ENCODE measurements around the gene PRDM8. TPM values are rescaled to one million over a fixed set of nuclear protein-coding genes. Genes with fewer than 3 reads are reported as not detected.

Gene PRDM8
- total RNA-seq, 2 donors from 2014 or later: 26.6 to 58.0 TPM

DNA sequence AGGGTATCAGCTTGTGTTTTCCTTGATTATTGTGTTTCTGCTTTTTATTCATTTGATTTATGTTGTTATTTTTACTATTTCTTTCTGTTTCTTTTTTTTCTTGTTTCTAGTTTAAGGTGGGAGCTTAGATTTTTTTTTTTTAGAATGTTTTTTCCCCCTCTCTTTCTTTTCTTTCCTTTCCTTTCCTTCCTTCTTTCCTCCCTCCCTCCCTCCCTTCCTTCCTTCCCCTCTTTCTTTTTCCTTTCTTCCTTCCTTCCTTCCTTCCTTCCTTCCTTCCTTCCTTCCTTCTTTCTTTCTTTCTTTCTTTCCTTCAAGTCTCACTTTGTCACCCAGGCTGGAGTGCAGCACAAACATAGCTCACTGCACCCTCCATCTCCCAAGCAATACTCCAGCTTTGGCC lies 31.4 kb upstream of the PRDM8 start:
- H3K4me3 ChIP-seq: no peak overlapping the region
- no peaks in the 10 kb centered on the region for H3K9me3 ChIP-seq
- H3K27me3 ChIP-seq (replicated peaks; ENCODE audit: insufficient read depth): no peaks in the 10 kb centered on the region
- H3K4me1 ChIP-seq (replicated peaks): no peaks in the 10 kb centered on the region
- no peaks in the 10 kb centered on the region for H3K36me3 ChIP-seq
- no peak overlapping the region for H3K27ac ChIP-seq
- no peak for DNase-seq (ENCODE audit: low spot score)
- intact Hi-C loops (cut with DNase I): no loop called here
- no peak for TF ChIP-seq POLR2AphosphoS5 (IDR thresholded peaks at IDR 0.05)
- no peak for TF ChIP-seq POLR2A (IDR thresholded peaks at IDR 0.05)
- TF ChIP-seq, protein P1, sequence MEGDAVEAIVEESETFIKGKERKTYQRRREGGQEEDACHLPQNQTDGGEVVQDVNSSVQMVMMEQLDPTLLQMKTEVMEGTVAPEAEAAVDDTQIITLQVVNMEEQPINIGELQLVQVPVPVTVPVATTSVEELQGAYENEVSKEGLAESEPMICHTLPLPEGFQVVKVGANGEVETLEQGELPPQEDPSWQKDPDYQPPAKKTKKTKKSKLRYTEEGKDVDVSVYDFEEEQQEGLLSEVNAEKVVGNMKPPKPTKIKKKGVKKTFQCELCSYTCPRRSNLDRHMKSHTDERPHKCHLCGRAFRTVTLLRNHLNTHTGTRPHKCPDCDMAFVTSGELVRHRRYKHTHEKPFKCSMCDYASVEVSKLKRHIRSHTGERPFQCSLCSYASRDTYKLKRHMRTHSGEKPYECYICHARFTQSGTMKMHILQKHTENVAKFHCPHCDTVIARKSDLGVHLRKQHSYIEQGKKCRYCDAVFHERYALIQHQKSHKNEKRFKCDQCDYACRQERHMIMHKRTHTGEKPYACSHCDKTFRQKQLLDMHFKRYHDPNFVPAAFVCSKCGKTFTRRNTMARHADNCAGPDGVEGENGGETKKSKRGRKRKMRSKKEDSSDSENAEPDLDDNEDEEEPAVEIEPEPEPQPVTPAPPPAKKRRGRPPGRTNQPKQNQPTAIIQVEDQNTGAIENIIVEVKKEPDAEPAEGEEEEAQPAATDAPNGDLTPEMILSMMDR (IDR thresholded peaks at IDR 0.05): no peak

DNA sequence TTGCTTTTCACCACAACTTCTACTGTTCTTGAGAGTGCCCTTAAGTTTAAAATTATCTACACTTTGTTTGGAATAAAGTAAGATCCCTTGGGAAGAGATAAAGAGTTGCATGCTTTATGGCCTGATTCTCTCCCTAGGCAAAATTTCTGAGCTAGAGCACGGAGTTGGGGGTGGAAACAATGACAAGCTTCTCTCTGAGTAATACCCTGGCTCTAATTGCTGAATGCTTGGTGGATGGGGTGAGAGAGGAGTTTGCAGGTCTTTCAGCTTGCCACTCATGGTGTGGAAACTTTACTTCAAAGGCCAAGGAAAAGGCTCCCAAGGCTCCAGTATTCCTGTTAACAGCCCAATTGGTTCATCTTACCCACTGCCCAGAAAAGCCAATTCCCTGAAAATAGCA lies 26.1 kb upstream of the PRDM8 start:
- 69% methylated on average over 1 of the region's 1 CpG for WGBS
- TF ChIP-seq, protein P1 (IDR thresholded peaks at IDR 0.05): no peak
- TF ChIP-seq POLR2A (IDR thresholded peaks at IDR 0.05): no peak
- TF ChIP-seq POLR2AphosphoS5 (IDR thresholded peaks at IDR 0.05): no peak
- H3K27ac ChIP-seq: no peak overlapping the region
- intact Hi-C loops (cut with DNase I): no loop called here
- no peak overlapping the region for H3K4me3 ChIP-seq
- no peaks in the 10 kb centered on the region for H3K4me1 ChIP-seq (replicated peaks)
- H3K9me3 ChIP-seq: no peaks in the 10 kb centered on the region
- DNase-seq (ENCODE audit: low spot score): no peak
- H3K36me3 ChIP-seq: no peaks in the 10 kb centered on the region
- H3K27me3 ChIP-seq (replicated peaks; ENCODE audit: insufficient read depth): no peaks in the 10 kb centered on the region

DNA sequence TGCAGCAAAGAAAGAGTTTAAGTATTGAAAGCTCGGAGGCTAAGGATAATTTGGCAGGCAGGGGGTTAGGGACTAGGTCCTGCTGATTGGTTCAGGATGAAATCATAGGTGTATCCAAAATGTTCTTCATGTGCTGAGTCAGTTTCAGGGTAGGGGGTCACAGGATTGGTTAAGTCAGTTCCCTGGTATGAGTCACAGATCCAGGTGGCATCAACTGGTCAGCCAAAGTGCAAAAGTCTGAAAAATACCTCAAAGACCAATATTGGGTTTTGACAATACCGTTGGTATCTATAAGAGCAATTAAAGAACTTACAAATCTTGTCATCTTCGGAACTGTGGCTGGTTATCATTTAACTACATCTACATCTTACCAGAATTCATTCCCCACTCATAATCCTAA lies 25.6 kb upstream of the PRDM8 start:
- Histone ChIP-seq H3K27ac (no peak overlapping the region), H3K36me3 (no peaks in the 10 kb centered on the region), H3K27me3 (replicated peaks; ENCODE audit: insufficient read depth) (no peaks in the 10 kb centered on the region), H3K4me3 (no peak overlapping the region), H3K4me1 (replicated peaks) (no peaks in the 10 kb centered on the region), H3K9me3 (no peaks in the 10 kb centered on the region)
- no peak for DNase-seq (ENCODE audit: low spot score)
- intact Hi-C loops (cut with DNase I): no loop called here
- 67% methylated on average over 3 of the region's 3 CpGs for WGBS
- TF ChIP-seq POLR2A (IDR thresholded peaks at IDR 0.05): no peak
- TF ChIP-seq POLR2AphosphoS5 (IDR thresholded peaks at IDR 0.05): no peak
- TF ChIP-seq, protein P1 (IDR thresholded peaks at IDR 0.05): no peak

DNA sequence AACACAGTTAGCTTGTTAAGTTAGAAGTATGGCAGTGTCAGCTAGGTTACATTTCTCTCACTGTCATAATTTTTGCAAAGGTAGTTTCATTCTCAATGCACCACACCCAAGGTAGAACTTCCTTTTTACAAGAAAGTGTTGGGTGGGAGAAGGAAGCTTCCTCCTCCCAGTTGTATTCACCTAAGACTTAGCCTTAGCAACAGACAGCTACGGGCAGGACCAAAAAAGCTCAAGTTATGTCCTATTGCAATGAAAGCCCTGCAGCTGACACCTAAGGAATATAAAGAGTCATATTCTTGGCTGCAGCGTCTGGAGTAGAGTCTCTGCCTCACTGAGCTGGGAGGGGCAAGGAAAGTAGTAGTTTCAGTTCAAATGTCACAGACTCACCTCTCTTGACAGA lies 25.1 kb upstream of the PRDM8 start:
- WGBS: 45% methylated on average over 2 of the region's 2 CpGs
- intact Hi-C loops (cut with DNase I): no loop called here
- TF ChIP-seq POLR2AphosphoS5 (IDR thresholded peaks at IDR 0.05): no peak
- TF ChIP-seq POLR2A (IDR thresholded peaks at IDR 0.05): no peak
- TF ChIP-seq, protein P1 (IDR thresholded peaks at IDR 0.05): no peak
- Histone ChIP-seq H3K4me3 (no peak overlapping the region), H3K27ac (no peak overlapping the region), H3K9me3 (no peaks in the 10 kb centered on the region), H3K4me1 (replicated peaks) (no peaks in the 10 kb centered on the region), H3K36me3 (no peaks in the 10 kb centered on the region), H3K27me3 (replicated peaks; ENCODE audit: insufficient read depth) (no peaks in the 10 kb centered on the region)
- DNase-seq (ENCODE audit: low spot score): no peak

DNA sequence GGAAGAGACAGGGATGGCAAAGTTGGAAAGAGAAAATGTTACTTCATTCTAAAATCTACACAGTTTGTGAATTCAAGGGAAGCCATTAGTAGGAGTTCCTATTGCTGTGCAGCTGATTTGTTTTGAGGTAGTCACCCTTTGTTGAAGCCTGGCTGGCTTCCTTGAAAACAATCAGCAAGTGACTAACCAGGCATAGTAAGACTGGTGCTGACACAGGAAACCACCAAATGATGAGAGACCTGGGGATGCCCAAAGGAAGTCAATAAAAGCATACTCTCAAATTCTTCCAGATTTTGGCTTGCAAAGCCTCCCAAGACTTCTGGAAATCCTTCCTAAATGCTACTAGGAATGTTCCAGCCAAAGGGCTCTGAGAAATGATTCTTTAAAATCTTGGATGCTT lies 23.9 kb upstream of the PRDM8 start:
- Histone ChIP-seq H3K27ac (no peak overlapping the region), H3K27me3 (replicated peaks; ENCODE audit: insufficient read depth) (no peaks in the 10 kb centered on the region), H3K36me3 (no peaks in the 10 kb centered on the region), H3K9me3 (no peaks in the 10 kb centered on the region), H3K4me1 (replicated peaks) (no peaks in the 10 kb centered on the region), H3K4me3 (no peak overlapping the region)
- DNase-seq (ENCODE audit: low spot score): no peak
- no peak for TF ChIP-seq POLR2AphosphoS5 (IDR thresholded peaks at IDR 0.05)
- TF ChIP-seq POLR2A (IDR thresholded peaks at IDR 0.05): no peak
- TF ChIP-seq, protein P1 (IDR thresholded peaks at IDR 0.05): no peak
- intact Hi-C loops (cut with DNase I): no loop called here

Data from prostate gland (tissue), 2 donors.